Right renal cortex interstitium (tissue), 3 donors: ENCODE measurements around the gene FBXO22. TPM values are rescaled to one million over a fixed set of nuclear protein-coding genes. Genes with fewer than 3 reads are reported as not detected.
"Not testable (repeated sequence)": the region's sequence is repeated elsewhere in the genome, so short reads cannot be mapped to it uniquely, and the experiment has no call there.

Source experiments
- DNase-seq, 3 donors: peaks; one replicate each; pipeline ENCODE4 v3.0.0-alpha.2; 2013; ENCODE audit warnings: low read depth in 3 of 3, low spot score in 2 of 3
- polyA plus RNA-seq, 3 donors: library from polyadenylated mRNA; unstranded; fragments of 120-200 nt; gene quantifications; one replicate each; pipeline ENCODE4 v1.2.1, GENCODE V29; 2013; ENCODE audit not compliant: insufficient read length in 3 of 3

The FBXO22 gene
- polyA plus RNA-seq, 3 donors, result 49.2 to 54.3 (median 51.2) TPM

DNA sequence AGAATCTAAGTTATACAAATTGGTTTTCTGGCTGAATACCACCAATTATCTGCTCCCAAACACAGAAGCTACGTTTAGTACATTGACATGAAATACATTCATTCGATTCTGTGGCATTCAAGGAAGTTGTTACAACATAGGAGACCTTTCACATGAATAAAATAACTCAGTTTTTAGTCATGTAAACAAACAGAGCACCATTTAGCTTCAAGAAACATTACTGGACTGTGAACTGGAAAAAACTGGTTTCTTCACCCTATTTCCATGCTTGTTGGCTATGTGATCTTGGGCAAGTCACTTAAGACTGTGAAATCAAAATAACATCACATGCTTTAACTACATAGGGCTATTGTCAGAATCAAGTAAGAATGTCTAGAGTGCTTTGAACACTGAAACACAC is 62.4 kb downstream of the FBXO22 start:
- DNase-seq, result no peak

DNA sequence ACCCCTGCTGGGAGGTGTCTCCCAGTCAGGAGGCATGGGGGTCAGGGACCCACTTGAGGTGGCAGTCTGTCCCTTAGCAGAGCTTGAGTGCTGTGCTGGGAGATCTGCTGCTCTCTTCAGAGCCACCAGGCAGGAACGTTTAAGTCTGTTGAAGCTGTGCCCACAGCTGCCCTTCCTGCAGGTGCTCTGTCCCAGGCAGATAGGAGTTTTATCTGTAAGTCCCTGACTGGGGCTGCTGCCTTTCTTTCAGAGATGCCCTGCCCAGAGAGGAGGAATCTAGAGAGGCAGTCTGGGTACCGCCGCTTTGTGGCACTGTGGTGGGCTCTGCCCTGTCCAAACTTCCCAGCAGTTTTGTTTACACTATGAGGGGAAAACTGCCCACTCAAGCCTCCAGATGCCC is 73.1 kb downstream of the FBXO22 start:
- DNase-seq, result not testable (repeated sequence)

DNA sequence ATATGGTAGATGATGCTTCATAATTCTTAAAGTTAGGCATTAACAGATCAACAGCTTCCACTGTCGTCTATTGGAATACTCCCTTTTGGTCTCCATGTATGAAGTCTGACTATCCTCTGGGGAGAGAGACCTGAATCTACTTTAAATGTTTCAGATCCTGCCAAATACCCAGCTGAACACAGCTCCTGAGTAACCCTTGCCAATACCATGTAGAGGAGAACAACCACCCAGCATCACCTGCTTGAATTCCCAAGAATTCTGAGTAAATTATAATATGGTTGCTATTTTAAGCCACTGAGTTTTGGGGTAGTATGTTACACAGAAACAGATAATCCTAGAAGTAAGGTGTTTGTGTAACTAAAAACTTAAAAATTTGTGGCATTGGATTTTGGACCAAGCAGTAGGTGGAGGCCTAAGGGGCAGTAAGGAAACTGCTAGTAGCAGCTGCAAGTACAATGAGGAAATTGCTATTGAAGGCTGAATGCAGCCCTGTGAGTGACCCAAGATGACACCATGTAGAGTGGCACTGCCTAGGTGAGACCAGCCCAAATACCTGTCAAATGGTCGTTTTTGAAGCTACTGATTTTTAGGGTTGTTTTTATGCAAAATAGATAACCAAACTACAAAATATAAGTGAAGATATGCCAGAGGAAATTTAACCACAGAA is 77.6 kb downstream of the FBXO22 start:
- no peak for DNase-seq

DNA sequence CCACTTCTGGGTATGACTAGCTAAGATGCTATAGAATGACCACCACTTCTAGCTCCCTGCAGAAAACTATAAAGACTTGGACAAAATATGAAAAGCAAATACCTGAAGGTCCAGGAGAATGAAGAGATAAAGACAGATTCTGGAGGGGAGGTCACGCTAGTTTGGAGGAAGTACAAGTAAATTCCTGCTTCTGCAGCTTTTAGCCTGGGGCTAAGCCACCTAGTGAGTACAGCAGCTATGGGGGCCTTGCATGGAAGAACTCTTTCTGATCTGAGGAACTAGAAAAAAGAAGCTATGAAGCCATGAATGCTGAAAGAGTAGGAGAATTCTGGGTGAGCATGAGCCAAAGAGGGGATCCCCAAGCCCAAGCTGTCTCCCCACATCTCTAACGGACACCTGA is 78.8 kb downstream of the FBXO22 start:
- no peak for DNase-seq

DNA sequence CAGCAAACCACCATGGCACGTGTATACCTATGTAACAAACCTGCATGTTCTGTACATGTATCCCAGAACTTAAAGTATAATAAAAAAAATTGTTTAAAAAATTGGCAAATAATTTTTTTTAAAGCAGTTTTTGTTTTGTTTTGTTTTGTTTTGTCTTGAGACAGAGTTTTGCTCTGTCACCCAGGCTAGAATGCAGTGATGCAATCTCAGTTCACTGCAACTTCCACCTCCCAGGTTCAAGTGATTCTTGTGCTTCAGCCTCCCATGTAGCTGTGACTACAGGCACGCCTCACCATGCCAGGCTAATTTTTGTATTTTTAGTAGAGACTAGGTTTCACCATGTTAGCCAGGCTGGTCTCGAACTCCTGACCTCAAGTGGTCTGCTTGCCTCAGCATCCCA is 81.0 kb downstream of the FBXO22 start:
- DNase-seq, result not testable (repeated sequence)

DNA sequence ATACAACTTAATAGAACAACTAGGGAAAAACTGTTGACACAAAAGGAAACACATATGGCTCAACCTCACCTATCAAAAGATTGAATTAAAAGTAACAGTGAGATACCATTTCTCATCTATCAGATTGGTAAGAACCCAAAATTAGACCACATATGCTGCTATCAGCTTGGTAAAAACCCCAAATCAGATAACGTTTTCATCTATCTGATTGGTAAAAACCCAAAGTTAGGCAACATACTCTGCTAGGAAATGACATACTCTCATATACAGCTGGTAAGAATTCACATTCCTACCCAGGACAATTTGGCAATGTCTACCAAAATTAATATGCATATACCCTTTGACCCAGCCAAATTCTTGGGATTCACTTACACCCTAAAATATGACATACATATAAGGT is 82.3 kb downstream of the FBXO22 start:
- DNase-seq, result no peak

DNA sequence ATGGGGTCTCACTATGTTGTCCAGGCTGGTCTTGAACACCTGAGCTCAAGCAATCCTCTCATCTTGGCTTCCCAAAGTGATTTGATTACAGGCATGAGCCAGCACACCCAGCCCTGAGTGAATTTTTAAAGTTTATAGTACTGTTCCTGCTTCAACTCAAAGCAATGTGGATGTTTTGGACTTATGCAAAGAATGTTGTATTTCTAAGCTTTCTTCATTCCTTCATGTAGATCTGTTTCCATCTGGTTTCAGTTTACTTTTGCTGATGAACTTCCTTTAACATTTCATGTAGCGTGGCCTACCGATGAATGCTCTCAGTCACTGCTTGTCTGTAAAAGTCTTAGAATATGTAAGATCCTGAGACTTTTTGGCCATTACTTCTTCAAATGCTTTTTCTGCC is 85.4 kb downstream of the FBXO22 start:
- DNase-seq, result no peak

DNA sequence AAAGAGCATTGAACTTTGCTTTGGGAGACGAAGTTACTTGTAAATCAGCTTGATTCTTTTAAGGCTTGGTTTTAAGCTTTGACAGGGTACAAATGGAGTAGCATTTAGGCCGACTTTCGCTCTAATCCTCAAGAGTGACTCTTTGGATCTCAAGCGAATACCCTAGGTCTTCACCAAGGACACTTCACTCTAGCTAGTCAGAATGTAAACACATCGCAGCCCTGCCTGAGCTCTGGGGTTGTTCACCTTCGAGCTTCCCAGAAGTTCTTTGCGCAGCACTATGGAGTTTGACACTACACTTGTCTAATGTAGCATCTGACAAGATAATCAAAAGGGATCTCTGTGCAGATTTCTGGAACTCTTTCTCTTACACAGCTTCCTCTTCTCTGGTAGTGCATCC is 86.2 kb downstream of the FBXO22 start:
- DNase-seq, result no peak

Other genes with a start within 250 kb of the FBXO22 start
- gene CSPG4, start 191.0 kb upstream of the FBXO22 start, polyA plus RNA-seq, result 1 to 10 TPM; 6.4 to 7.5 (median 6.9) TPM
- 10 to 100 TPM; 51.8 to 57.8 (median 55.8) TPM for gene UBE2Q2, start 60.4 kb upstream of the FBXO22 start, polyA plus RNA-seq
- 1 to 10 TPM; 2.9 to 5.4 (median 4.5) TPM for gene NRG4, start 108.5 kb downstream of the FBXO22 start, polyA plus RNA-seq
- gene TMEM266, start 156.1 kb downstream of the FBXO22 start, polyA plus RNA-seq, result 10 to 100 TPM; 11.1 to 11.6 (median 11.1) TPM